ENCODE data around the gene GLRX.

GLRX gene, protein sequence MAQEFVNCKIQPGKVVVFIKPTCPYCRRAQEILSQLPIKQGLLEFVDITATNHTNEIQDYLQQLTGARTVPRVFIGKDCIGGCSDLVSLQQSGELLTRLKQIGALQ

DNA sequence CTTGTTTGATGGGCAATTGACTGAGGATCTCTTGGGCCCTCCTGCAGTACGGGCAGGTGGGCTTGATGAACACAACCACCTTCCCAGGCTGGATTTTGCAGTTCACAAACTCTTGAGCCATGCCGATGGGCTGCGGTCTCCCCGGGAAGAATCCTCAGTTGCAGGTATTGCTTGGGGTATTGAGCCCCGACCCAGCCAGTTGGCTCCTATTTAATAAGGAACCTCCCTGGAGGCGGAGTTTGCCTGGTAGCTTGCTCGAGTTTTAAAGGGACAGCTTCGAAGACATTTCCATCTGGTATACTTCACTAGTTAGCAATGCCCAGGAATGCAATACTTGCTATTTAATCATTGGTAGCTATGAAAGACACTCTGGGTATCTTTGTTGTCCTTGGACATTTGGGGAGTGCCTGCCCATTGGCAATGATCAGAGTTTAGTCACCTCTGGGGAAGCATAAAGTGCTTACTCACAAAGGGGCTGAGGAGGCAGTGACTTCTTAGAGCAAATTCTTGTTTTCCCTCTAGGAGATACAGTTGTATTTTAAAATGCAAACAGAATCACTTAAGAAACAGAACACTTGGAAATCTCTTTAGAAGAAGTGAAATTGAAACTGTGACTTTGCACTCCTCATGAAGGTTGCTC is at the start of gene GLRX:
Gene GLRX (minus strand): TSS at position 185 of the 640 bp plus-strand sequence. CDS start 64 bp downstream, at position 121.
- DNase-seq (ENCODE audit: low read depth in 2 of 2), result no peak

DNA sequence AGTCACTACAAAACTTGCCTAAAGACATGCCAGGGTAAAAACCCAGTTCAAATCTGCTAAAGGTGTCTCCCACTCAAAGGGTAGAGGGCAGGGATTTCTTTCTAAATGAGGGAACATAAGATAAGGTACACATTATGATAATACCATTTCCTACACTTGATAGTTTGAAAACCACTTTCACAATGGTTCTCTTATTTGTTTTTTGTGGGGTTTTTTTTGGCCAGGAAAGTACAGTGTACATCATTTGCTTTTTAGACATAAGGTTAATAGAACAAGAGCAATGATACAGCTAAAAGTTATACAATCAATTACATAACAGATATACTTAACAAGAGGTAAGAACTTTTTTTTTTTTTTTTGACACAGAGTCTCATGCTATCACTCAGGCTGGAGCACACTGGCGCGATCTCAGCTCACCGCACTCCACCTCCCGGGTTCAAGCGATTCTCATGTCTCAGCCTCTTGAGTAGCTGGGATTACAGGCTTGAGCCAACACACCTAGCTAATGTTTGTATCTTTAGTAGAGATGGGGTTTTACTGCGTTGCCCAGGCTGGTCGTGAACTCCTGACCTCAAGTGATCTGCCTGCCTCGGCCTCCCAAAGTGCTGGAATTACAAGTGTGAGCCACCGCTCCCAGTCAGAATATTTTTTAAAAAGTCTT is 48.8 kb upstream of the GLRX start:
- no peak for DNase-seq (ENCODE audit: low read depth in 2 of 2)

DNA sequence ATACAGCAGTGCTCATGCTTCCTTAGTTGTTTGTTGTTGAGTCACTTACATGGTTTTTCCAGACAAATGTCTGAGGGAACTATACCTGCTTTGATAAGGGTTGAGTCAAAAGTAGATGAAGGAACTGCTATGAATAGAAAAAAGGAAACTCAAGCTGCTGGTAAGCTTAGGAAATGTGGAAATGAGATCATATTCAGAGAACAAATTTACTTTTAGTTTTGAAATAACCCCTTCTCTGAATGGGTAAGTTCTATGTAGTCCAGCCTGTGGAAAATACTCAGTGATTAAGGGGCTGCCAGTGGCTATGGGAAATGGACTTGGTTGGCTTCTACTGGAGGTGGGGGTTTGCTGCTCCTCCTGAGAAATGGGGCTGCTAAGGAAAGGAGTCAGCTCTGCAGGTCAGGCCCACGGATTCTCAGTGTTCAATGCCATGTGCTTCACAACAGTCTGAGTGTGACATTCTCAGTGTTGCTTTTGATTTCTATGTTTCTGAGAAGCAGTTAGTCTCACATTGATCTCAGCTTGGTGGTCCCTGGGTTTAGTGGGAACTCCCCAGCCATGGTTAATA is 47.7 kb upstream of the GLRX start:
- no peak for DNase-seq (ENCODE audit: low read depth in 2 of 2)

DNA sequence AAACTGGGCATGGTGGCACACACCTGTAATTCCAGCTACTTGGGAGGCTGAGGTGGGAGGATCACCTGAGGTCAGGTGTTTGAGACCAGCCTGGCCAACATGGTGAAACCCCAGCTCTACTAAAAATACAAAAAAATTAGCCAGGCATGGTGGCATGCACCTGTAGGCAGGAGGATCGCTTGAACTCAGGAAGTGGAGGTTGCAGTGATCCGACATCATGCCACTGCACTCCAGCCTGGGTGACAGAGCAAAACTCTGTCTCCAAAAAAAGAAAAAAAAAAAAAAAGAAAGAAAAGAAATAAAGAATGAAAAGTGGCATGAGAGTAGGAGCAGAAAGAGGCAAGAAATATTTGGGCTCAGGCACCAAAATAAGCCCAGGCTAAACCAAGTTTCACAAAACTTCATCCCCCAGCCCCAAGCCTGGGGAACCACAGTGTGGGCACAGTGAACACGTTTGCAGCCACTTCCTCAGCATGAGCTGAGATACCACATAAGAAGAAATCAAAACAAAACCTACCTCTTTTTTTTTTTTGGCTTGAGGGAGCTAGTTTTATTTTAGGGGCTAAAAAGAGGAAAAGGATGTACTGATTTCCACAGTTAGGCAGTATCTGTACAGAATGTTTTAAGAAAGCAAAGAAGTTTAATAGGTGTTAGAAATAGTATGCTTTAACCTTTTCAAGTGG is 46.8 kb upstream of the GLRX start:
- DNase-seq (ENCODE audit: low read depth in 2 of 2), result peak in 1 of 2 donors; percentile 18

DNA sequence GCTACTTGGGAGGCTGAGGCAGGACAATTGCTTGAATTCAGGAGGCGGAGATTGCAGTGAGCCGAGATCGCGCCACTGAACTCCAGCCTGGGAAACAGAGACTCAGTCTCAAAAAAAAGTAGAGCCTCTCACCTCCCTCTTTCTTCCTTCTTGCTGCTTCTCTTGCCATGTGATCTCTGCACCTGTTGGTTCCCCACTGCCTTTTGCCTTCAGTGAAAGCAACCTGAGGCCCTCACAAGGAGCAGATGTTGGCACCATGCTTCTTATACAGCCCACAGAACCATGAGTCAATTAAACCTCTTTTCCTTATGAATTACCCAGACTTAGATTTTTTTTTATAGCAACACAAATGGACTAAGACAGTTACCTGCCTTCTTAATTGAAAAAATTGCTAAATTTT is 45.6 kb upstream of the GLRX start:
- DNase-seq (ENCODE audit: low read depth in 2 of 2), result no peak

DNA sequence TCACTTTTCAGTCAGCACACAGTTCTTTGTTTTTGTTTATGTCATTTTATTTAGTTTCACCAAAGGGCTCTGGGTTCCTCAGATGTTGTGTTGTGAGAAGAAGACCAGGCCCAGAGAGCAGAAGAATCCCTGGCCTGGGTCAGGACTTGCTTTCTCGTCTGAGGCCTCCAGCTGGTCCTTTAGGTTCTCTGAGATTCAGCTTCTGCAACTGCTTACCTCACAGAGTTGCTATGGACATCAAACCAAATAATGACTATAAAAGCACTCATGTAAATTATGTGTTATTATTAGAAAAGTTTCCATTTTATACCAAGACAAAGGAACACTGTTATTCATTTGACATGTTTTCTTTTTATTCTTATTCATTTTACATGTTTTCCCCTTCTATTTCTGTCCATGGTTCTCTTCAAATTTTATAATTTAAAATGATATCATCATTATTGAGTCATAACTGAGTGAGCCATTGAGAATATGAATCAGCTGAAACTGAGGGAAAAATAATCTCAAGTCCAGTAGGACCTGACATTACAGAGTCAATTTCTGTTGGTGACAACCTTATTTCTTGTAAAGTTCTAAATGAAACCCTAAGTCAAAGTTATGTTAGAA is 44.0 kb upstream of the GLRX start:
- DNase-seq (ENCODE audit: low read depth in 2 of 2), result no peak

DNA sequence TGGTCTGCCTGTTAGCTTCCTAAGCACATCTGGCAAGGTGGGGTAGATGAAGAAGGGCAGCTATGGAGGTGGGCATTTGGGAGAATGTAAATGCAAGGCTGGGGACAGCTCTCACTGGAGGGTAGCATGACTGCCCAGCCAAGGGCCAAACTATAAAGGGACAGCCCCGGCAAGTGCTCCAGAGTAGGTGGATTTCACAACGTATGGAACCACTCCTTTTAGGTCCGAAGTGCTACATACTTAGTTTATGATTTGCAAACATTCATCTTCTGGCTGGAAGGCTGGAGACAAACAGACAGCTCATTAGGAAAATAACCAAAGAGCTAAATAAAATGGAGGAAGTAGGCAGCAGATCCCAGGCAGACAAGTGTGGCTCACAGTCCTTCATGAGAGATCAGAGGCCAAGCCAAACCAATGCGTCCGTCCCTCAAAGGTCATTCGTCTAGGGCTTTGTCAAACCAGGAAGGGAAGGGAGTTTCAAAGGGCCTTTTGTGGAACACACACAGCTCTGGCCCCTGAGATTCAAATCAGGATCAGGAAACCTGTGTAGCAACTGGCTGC is 42.5 kb upstream of the GLRX start:
- DNase-seq (ENCODE audit: low read depth in 2 of 2), result no peak

DNA sequence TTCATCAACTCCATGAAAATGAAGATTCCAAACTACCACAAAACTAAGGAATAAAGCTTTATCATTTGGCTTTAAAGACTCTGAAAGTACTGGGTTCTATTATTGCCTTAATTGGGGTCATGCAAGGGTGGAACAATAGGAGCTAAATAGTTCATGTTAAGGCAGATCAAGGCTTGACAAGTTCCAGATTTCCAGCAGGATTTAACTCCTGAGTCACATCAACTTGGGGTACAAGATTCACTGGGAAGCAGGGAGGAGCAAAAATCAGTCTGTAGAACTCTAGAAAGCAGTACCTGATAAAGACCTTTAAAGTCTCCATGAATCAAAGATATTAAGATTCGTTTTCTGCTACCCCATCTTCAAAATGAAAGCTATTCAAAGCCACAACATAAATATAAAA is 41.9 kb upstream of the GLRX start:
- no peak for DNase-seq (ENCODE audit: low read depth in 2 of 2)

DNA sequence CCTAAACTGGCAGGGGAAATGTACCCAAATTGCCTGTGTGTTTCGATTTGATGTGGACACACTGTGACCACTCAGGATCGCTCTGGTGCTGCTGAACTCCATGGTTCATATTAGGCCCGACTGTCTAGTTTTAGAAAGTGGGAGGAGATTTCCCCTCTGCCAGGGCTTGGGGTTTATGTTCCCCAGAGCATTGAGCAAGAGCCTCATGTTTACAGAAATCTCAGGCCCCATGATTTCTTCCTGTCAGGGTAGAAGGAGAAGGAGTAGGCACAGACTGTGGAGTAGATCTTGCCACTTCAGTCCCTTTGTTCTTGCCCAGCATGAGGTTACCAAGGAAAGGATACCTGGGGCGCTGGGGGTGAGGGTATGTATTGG is 40.8 kb upstream of the GLRX start:
- no peak for DNase-seq (ENCODE audit: low read depth in 2 of 2)

DNA sequence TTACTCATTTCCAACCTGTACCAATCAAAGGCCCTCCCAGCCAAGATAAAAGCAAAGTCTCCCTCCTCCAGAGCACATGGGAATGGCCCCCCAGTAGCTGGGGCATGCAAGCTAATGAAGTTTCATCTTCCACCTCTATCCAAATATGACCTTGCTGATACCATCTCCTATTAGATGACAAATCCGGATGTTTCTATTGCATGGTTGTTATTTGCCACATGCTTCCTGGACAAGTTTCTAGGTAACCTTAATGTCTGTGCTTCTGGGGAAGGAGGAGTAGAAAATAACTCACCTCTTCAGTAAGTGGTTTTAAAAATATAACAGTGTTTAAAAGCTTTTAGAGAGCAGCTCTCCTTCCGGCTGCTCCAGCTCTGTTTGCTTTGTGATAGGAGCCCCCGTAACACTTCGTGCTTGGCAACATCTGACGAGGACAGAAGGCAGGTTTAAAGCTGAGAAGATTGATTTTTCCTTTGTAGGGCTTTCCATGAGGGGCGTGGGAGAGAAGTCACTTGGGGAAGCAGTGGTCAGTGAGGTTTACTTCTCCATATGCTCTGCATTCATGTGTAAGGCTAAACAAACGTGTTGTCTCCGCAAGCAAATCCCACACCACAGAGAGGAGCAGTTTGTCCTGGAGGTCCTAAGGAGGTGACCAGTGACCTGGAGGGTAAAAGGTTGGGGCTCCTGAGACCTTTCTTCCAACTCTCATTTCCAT is 40.3 kb upstream of the GLRX start:
- DNase-seq (ENCODE audit: low read depth in 2 of 2), result no peak

DNA sequence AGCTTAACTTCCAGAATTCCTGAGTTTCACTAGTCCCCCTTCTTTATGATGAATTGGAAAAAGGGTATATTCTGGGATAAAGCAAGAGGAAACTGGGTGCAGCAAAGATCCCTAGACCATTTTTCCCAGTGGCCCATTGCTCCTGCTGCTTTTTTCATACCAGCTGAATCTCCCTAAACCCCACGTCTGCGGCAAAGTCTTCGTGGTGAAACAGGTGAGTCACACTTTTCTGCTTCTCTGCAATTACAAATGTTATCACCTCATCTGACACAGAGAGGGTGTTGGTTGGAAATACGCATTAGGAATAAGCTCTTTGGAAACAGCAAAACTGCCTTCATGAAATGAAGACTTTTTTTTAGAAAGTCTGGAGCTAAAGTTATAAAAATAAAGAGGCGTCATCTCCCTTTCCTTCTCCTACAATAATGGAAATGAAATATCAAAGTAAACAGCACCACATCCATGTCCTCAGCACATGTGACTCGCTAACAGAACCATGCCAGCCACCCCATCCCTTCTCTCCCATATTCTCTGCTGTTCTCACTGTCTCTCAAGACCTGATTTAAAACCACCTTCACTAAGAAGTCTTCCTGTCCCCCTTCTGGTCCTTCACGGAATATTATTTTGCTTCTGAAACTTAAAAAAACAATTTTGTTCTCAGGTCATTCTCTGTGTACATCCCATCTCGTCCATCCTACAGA is 39.5 kb upstream of the GLRX start:
- no peak for DNase-seq (ENCODE audit: low read depth in 2 of 2)

DNA sequence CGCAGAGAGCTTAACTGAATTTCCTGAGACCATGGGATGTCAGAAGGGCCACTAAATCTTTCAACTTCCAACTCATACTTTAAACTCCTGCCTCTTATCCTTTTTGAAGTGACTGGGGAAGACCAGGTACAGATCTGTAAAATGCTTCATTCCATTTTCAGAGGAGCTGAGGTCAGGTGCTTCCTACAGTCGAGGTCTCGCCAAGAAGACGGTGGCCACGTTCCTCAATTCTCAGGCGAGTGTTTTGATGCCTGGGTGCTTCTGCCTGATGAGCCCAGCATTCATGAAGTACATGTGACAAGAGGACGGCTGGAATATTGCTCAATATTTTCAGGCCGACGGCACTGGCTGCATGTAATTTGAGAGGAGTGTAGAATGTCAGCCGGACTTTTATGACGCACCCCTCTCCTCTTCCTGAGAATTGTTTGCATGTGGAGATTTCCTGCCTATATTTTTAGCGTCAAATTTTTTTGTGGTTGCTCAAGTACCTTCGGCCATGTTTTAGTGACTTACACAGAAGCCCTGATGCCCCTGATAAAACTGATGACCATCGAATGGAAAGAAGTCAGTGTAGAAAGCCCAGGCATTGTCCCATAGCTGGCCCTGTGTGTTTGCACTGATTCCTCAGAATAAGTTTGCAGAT is 38.8 kb upstream of the GLRX start:
- no peak for DNase-seq (ENCODE audit: low read depth in 2 of 2)

DNA sequence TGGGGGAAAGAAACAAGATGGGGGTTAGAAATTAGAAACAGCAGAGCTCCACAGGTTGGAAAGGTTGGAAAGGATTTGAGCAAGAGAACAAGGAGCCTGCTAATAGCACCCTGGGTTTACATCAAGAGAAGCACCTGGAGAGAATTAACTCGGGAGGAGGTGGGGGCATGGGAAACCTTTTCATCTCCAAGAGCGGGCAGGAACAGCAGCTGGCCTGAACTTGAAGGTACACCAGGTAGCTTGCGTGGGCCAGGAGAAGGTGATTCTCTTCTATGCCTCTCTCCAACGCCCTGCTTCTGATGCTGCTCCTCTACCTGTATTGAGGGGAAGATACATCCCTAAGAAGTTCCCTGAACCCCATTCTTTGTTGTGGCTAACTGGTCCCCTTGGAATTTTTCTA is 37.1 kb upstream of the GLRX start:
- DNase-seq (ENCODE audit: low read depth in 2 of 2), result no peak

DNA sequence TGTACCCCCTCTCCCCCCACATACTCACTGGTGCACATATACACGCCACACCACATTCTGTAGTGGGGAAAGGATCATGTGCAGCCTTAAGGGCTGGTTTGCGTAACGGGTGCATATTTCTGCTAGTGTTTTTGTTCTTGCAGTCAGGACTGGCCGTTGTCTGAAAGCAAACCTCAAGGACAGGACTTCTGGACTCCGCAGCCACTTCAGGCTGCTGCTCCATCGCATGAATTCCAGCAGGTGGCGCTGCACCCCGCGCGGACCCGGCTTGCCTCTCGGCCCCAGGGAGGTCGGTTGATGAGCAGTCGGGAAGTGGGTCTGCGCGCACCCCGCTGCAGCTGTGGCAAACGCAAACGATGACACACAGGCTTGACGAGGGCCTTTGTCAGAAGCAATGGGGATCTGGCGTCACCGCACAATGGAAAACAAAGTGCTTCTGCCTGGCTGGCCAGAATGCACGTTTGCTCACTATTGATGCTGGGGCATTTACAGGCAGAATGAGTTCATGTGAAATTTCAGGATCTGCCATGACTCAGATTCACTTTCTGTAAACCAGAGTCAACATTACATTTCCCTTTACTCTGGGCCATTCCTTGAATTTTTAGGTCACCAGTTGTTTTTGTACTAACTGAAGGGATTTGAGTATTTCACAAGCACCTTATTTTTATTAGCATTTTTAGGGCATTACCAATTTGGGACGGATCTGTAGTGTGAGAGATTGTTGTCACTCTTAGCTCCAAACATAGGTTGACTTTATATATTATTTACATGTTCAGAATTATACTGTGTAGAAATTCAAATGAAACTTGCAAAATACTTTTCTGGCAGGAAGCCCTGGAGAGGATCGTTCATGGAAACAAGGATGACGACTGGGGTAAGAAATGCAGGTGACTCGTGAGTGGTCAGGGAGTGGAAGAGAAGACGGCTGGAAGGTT is 36.4 kb upstream of the GLRX start:
- peak; percentile 81 to 87 for DNase-seq (ENCODE audit: low read depth in 2 of 2)

DNA sequence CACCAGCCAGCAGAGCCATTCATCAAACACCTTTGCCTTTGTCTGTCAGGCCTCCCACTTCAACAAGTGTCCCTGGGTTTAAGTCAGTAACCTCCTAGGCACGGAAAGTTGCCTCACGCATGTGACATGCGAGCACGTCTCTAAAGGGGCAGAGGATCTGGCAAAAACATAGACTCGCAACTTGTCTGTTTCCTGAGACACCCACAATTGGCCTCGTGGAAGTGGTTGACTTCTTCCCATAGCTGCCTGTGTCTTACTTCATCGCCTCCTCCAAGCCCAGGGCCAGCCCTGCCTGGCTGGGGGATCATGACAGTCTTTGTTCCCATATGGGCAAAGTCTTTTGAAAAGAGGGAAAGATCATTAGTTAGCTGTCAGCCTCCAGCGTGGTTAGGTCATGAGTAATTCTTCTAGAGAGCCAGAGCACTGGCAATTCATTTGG is 35.5 kb upstream of the GLRX start:
- DNase-seq (ENCODE audit: low read depth in 2 of 2), result no peak

DNA sequence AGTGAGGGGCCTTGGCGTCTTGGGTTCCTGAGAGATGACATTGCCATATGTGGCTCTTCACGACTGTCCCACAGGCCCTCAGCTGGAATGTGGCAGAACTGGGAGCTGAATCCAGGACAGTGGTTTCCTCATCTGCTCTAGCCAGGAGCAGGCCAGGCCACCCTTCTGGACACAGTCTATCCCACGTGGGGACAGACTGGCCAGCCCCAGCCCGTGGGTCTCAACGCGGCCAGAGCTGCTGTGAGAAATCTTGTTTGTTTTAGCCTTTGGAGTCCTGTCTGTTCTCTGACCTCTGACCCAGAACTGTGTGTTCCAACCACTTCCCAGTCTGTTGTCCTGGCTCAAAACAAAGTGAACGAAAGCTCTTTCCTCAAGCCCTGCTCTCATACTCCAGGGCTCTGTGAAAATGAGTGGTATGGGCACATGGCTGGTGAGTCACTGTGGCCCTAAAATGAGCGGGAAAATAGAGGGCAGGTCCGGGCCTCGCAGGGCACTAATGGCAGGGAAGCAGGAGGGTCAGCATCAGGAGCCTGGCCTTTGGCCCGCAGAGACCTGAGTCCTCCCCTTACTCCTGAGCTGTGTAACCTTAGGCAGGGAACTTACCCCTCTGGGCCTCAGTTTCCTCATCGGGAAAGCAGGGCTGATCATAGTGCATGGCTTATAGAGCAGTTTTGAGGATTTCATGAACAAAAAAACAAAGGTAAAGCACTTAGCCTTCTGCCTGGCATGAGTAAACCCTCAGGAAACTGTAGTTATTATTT is 34.8 kb upstream of the GLRX start:
- no peak for DNase-seq (ENCODE audit: low read depth in 2 of 2)

DNA sequence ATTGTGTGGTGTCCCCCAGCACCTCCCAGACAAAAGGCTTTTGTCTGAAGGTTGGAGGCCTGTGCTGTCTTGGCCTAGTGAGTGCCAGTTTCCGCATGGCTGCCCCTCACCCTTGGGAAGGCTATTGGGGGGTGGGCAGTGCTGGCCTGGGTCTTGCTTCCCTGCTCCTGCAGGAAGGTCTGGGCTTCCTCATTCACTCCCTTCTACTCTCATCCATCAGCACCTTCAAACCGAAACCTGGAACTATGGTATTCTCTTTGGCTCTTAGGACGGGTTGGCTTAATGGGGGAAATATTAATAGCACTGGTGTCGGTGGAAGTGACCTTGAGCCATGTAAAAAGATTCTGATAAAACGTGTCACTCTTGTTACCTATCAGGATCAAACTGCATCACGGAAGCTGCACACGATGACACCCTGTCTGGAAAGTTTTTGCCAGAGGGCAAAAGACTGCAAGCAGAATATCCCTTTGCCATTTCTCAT is 34.0 kb upstream of the GLRX start:
- DNase-seq (ENCODE audit: low read depth in 2 of 2), result no peak

DNA sequence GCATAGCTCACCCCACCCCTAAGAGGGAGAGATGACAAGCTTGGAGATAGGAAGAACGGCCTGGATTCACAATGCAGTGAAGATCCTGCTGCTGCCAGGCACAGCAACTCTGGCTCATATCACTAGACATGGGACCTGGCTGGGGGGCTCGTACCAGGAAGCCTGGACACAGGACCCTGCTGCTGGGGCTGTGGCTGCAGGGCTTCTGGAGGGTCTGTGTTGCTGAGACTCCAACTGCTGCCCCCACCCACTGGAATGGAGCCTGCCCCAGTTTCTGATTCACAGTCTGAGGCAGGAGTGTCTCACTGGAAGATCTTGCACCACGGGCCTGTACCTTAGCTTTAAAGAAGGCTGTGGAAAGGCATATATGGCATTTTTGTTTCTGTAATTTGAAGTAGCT is 31.0 kb upstream of the GLRX start:
- no peak for DNase-seq (ENCODE audit: low read depth in 2 of 2)
